D721Med (cell line): Measurements from ENCODE around the gene ATXN1.

Experiments used
- DNase-seq: peaks from one replicate; pipeline ENCODE4 v3.0.0; 2011; ENCODE audit warnings: low spot score; ENCODE audit not compliant: insufficient read length
- FAIRE-seq: peaks from 2 replicates; lab custom pipeline; 2011; peaks lifted over from hg19 to GRCh38; lab: Jason Lieb, UNC
- TF ChIP-seq, protein P1 (sequence below): IDR thresholded peaks from 2 replicates; pipeline ENCODE4 v1.5.1; 2012; ENCODE audit warnings: mild to moderate bottlenecking, control low read depth; ENCODE audit not compliant: insufficient read depth; ENCODE audit errors: missing control alignments

Gene ATXN1

DNA sequence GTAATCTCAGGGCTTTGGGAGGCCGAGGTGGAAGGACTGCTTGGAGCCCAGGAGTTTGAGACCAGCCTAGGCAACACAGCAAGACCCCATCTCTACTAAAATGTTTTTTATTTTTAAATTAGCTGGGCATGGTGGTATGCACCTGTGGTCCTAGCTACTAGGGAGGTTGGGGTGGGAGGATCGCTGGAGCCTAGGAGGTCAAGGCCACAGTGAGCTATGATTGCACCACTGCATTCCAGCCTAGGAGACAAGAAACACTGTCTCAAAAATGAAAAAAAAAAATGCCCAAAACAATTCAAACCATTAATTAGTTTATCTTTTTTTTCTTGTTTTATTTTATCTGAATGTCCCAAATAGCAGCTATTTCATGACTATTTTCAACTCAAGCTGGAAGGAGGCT, 437.1 kb downstream of the ATXN1 start:
- DNase-seq = no peak
- no peak for FAIRE-seq
- TF ChIP-seq, protein P1, sequence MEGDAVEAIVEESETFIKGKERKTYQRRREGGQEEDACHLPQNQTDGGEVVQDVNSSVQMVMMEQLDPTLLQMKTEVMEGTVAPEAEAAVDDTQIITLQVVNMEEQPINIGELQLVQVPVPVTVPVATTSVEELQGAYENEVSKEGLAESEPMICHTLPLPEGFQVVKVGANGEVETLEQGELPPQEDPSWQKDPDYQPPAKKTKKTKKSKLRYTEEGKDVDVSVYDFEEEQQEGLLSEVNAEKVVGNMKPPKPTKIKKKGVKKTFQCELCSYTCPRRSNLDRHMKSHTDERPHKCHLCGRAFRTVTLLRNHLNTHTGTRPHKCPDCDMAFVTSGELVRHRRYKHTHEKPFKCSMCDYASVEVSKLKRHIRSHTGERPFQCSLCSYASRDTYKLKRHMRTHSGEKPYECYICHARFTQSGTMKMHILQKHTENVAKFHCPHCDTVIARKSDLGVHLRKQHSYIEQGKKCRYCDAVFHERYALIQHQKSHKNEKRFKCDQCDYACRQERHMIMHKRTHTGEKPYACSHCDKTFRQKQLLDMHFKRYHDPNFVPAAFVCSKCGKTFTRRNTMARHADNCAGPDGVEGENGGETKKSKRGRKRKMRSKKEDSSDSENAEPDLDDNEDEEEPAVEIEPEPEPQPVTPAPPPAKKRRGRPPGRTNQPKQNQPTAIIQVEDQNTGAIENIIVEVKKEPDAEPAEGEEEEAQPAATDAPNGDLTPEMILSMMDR = no peak

DNA sequence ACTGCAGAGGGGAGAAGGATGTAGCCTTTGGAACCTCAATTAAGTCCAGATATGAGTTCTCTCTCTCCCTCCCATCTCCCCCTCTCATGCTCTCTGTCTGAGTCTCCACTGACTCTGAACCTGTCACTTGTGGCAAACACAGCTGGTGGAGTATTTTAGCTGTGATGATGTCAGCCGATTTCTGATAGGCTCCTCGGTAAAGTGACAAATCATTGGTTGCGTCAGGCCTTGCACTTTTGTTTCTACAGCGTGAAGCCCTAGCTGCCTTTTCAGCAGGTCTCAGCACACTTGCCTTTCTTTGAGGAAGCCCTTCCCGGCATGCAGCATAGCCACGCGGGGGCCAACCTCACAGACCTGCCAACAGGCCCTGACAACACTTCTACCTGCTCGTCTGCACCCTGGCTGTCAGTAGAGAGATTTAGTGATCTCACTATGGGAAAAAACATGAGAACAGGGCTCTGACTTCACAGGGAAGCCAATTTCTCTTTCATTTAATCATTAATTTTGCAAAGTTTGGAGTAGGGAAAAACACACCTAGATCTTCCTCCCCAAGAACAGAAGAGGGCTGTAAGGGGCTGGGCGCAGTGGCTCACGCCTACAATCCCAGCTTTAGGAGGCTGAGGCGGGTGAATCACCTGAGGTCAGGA, 438.5 kb downstream of the ATXN1 start:
- TF ChIP-seq, protein P1 = no peak
- DNase-seq = no peak
- FAIRE-seq = no peak

DNA sequence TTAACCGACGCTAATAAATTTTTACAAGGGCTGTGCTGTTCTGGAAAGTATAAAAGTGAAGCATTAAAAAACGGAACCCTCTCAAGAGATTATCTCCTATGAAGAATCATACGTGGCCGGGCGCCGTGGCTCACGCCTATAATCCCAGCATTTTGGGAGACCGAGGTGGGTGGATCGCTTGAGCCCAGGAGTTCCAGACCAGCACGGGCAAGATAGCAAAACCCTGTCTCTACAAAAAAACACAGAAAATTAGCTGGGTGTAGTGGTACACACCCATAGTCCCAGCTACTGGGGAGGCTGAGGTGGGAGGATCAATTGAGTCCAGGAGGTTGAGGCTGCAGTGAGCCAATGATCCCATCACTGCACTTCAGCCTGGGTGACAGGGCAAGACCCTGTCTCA, 439.4 kb downstream of the ATXN1 start:
- no peak for FAIRE-seq
- no peak for DNase-seq
- TF ChIP-seq, protein P1 = no peak

DNA sequence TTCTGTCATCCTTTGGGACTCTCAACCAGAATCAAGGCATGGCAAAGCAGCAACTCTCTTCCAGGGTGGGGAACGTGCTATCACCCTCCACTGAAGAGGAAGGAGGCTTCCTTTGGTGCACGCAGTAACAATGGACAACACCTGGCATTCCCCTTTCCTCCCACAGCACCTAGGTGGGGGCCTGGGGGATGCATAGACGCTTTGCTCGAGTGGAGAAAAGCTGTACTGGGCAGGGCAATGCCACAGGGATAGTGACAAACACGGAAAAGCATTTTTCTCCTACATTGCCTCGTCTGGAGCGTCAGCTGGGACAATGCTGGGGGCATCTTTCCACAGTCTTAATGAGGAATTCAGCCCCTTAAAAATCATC, 439.9 kb downstream of the ATXN1 start:
- DNase-seq (no peak), FAIRE-seq (no peak)
- TF ChIP-seq, protein P1 = no peak

DNA sequence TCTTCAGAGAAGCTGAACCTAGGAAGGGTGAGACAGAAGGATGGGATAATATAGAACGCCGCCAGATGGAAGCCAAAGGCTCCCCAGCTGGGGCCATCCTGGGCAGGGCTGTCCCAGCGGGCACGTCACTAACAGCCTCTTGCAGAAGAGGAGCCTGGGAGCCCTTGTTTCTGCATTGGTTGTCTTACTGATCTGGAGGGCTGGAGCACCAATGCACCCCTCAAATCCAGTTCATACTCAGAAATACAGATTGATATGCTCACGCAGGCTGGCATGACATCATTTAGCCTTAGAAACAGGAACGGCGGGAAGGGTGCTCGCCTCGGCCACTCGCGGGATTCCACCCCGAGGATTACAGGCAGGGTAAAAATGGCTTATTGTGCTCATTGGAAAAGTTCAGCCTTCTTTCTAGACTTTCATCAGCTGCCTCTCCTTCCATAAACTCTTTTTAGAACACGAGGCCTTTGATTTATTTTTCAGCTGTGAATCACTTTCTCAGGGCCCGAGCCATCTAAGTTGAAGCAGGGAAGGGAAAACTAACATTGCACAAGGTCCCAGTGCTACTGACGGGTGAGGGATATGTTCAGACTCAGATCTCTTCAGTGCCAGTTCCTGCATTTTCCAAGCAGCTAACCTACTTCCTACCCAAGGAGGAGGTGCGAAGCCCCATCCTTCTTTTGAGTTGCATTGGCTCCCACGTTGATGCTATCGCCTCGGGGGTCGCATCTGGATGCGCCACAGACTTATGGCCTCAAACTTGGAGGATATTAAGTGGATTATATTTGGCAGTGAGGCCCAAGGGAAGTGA, 440.5 kb downstream of the ATXN1 start:
- FAIRE-seq (no peak), DNase-seq (no peak)
- TF ChIP-seq, protein P1 = no peak

DNA sequence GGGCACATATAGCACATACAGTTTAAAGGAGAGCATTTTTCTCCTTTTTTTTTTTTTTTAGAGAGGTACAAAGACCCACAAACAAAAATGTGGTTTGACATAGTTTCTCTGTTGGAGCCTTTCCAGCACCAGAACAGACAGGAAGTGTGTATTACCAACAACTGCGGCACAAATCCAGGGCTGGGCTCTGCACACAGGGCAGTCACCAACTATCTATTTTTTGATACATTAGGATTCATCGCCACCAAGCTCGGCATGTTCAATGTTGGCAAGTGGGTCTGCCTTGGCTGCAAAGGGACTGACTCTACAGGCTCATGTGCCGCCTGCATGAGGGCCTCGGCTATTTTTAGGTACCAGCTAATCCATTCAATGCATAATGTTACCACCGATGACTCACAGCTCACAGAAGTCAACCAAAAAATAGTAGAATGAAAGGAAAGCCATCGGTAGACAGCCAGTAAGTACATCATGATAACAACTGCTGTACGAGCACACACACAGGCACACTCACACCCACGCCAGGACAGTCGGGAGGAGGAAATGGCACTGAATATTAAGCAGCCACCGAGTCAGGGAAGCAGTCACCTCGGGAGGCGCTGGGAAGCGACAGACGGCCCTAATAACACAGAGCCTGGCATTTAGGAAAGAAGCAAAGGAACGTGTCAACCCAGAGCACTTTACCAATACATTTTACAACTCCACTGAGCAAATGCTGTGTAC, 441.3 kb downstream of the ATXN1 start:
- no peak for DNase-seq
- FAIRE-seq = no peak
- TF ChIP-seq, protein P1 = no peak
